HG03039 (cell line): ENCODE results near the gene OMA1.

Experiments
- ATAC-seq: cut with Tn5 transposase; IDR thresholded peaks from one replicate; pipeline ENCODE4 v1.9.1; 2021; ENCODE audit warnings: mild to moderate bottlenecking, moderate library complexity; ENCODE audit not compliant: unreplicated experiment

The OMA1 gene

GRCh38 chr1:58434607-58435006 is 111.9 kb downstream of the OMA1 start:
- no peak for ATAC-seq

- no peak for ATAC-seq
Measured at GRCh38 chr1:58434181-58434580, 112.3 kb downstream of the OMA1 start.

- ATAC-seq, result no peak
Measured at GRCh38 chr1:58432851-58433668, 113.5 kb downstream of the OMA1 start.

GRCh38 chr1:58431901-58432620 is 114.5 kb downstream of the OMA1 start:
- no peak for ATAC-seq
